NCI-H69 (cell line): ENCODE results near the gene USH2A.

Source experiments
- DNase-seq: peaks from one replicate; lab custom pipeline; 2025; lab: John Stamatoyannopoulos, UW

The USH2A gene

DNA sequence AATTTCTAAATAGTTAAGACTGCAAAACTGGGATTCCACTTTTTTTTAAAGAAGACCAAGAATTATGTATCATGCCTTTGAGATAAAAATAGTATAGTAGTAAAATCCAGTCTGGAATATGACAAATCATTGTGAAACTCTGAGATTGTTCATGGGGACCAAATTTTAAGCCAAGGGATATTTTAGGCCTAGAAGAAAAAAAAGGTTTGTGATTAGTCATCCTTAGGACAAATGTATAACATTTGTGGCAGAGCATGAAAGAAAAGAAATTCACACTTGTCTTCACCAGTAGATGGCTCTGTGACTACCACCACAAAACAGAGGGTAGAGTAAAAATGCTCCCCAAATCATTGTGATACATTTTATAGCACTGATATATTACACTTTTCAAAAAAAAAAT is 630.1 kb downstream of the USH2A start:
- DNase-seq, result peak; percentile 74

- DNase-seq, result peak; percentile 40
Observed at GRCh38 chr1:215792446-215792845, 630.8 kb downstream of the USH2A start.

GRCh38 chr1:215789981-215790380 is 633.3 kb downstream of the USH2A start:
- DNase-seq, result no peak

- no peak for DNase-seq
Observed at GRCh38 chr1:215786997-215787396, 636.3 kb downstream of the USH2A start.

- no peak for DNase-seq
Observed at GRCh38 chr1:215780641-215781040, 642.6 kb downstream of the USH2A start.

- peak; percentile 88 for DNase-seq
Observed at GRCh38 chr1:215780139-215780538, 643.1 kb downstream of the USH2A start.

- peak; percentile 79 for DNase-seq
Observed at GRCh38 chr1:215779729-215780128, 643.5 kb downstream of the USH2A start.

DNA sequence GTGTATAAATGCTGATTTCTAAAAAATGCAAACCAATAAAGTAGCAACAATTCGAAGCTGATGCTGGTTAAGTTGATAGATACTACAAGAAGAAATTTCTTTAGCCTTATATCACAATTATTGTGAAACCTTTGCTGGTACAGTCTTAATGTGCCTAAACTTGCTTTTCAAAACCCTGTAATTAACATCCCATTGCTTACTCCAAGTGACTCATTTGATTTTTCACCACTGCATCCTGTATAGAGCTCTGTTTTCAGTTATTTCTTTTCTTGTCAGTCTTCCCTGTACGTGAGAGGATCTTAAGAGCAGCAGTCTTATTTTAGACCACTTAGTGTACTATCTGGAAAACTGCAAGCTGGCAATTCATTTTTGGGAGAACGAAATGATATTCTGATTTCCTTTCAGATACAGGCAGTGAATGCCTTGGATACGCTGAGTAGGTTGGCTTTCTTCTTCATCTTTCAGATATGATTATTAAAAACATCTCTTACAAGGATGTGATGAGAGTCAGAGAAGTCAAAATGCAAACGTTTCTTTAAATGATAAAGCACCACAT is 645.8 kb downstream of the USH2A start:
- DNase-seq, result peak; percentile 69

- peak; percentile 98 for DNase-seq
Observed at GRCh38 chr1:215776336-215776735, 646.9 kb downstream of the USH2A start.

DNA sequence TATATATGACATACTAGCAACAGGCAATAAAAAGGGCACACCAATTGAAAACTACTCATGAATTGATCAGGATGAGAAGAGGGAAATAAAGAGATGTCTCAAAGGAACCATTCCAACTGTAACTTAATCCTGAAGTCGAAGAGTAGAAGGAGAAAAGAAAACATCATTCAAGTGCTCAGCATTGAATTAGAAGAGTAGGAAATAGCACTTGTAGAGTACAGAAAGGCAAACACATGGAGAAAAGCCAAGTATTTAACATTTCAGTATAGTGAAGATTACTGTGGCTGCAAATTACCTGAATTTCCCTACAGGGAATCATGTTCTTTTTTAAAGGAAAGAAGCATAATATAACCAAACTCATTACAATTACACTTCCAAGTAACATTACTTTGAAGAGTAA is 651.1 kb downstream of the USH2A start:
- DNase-seq, result peak; percentile 49

GRCh38 chr1:215768303-215768702 is 654.9 kb downstream of the USH2A start:
- DNase-seq, result no peak

DNA sequence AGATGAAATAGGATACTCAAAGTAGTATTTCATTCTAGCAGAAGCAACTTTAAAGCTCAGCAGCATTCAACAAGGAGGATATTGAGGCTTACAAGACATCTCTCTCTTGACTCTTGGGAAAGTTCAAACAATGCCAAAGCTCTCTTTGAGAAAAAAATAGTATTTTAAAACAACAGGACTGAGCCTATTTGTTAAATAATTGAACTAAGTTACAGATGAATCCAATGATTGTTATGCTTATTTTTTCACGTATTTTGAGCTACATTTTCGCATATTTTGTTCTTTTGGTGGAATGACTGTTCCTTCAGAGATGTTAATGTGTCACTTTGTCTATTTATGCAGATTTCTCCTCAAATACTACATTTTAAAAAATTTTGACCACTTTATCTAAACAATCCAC is 655.5 kb downstream of the USH2A start:
- no peak for DNase-seq

DNA sequence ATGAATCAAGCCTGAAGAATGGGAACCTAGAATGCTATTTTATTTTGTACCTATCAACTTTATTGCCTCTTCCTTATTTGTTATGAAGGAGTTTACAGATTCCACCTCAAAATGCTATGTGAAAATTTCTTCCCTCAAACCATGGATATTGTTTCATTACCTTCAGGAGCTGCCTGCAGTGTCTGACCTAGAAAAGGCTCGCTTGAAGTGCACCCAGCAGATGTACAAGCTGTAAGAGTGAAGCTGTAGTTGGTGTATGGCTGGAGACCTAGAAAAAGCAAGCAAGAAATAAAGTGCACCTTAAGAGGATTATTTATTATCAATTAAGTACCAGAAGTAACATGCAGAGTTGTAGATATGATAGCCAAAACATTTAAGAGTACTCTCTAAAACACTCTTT is 656.7 kb downstream of the USH2A start:
- no peak for DNase-seq

DNA sequence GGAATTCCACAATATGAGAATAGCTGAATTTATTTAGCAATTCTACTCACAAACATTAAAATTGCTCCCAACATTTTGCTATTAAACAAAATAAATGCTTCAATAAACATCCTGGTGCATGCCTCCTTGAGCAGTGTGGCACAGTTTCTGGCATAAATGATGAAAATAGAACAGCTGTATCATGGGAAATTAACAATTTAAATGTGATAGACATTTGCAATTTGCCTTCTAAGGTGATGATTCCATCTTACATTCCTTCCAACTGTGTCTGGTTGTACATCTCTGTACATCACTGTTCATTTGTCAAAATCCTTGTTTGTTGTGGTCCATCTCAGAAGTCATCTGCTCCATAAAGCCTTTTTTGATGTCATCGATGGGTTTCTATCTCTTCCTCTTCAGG is 657.4 kb downstream of the USH2A start:
- DNase-seq, result no peak

DNA sequence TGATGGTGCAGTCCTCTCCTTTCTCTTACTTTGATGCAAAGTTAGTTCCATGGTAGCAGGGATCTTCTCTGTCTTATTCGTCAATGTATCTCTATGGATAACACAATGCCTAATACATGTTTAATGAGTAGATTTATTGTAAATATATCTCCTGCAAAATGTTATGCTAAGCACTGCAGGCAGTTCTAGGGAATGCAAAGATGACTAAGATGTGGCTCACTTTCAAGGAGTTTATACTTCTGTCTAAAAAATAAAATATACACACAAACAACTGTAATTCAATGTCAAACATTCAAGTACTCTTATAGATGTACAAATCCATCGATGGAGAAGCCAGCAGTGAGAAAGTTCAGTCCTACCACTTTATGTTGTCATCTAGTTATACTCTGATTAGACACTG is 661.8 kb downstream of the USH2A start:
- DNase-seq, result no peak

GRCh38 chr1:215754112-215754511 is 669.1 kb downstream of the USH2A start:
- DNase-seq, result peak; percentile 44

DNA sequence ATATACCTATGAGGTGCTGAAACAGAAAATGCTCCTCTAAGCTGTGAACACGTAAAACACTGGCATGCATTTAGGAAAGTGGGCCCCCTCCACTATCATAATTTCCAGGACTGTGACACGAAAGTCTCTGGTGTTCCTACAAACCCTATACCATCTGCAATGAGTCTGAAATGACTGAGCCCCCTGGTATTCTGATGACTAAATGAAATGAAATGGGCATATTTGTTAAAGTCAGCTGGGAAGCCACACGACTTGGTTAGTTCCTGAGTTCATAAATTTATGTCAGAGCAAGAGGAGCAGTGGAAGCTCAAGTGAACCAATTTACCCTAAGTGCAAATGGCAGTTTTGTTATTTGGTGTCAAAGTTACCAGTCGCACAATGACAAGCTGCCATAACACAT is 673.8 kb downstream of the USH2A start:
- no peak for DNase-seq

- DNase-seq, result no peak
Observed at GRCh38 chr1:215748431-215748830, 674.8 kb downstream of the USH2A start.

DNA sequence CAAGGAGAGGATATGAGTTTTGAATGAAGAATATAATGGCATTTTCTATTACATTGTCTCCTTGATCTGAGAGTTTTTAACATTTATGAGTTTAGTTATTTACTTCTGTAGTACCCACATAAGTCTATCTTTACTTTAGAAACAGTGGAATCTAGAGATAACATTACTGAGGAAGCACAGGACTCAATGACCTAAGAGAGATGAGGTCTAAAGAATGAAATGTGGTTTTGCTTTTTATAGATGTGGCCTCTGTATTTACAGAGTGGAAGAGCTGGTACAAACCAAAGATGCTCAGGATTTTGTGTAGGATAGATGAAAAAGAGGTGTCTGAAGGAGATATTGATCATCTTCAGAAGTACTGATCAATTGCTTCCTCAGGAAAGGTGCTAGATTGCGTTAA is 678.8 kb downstream of the USH2A start:
- no peak for DNase-seq

DNA sequence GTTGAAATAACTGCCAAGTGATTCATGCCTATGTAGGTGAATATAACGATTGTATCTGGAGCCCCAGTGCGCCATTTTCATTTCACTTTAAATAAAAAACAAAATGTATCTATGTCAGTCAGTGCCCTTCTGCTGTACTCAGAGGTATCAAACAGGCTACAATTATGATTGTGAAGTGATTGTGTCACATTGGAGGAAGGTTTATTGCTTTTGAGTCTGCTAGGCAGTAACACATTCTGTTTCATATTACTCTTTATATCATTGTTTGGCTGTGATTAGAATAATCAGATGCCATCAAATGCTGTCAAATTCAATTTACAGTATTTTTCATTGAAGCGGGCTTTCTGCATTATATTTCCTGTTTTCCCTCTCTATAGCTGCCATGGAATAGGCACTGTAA is 684.2 kb downstream of the USH2A start:
- DNase-seq, result no peak

DNA sequence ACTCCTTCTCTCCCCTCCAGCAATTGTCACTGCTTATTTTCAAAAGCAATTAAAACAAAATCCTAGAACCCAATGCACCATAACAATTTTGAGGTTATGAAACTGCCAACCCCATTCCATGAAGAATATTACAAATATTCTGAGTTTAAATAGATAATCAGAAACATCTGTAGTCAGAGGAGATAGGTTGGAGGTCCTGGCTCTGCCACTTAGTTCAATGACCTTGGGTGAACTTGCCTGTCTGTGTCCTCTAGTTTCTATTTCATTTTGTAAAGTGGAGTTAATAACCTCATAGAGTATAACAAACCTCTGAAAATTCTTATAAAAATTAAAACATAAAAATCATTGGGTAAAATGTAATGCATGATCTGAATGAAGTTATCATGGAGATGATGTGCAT is 691.5 kb downstream of the USH2A start:
- DNase-seq, result no peak

DNA sequence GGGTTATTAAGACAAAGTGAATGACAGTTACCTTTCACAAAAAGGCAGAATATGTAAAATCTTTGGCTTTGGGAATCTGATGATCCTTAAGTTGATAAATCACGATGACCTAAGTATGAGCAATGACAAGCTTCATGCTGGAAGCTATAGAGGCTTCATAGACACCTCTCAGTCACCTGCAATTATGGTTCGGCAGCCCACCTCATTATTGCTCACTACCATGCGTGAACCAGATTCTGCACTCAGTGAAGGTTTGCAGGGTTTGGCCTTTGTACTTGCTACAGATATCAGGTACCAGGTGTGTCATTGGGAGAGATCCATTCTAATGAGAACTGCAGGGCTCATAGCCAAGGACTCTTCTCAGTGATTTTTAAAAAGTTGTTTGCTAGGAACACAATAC is 692.6 kb downstream of the USH2A start:
- DNase-seq, result no peak

DNA sequence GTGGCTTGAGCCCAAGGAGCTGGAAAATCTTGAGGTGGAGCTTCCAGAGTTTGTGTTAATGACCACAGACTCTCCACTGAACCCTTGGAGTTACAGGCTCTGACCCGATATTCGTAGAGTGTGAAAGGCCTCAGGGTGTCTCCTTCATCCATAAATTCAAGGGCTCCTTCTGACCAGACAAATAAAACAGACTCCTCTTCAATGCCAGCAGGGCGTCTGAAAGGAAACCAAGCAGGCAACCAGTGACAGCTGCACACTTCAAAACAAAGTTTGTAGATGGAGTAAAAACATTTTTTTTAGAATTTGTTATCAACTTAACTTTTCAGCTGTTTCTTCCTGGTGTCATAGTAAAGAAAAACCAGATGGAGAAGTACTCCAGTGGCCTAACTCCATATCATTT is 695.1 kb downstream of the USH2A start:
- no peak for DNase-seq

DNA sequence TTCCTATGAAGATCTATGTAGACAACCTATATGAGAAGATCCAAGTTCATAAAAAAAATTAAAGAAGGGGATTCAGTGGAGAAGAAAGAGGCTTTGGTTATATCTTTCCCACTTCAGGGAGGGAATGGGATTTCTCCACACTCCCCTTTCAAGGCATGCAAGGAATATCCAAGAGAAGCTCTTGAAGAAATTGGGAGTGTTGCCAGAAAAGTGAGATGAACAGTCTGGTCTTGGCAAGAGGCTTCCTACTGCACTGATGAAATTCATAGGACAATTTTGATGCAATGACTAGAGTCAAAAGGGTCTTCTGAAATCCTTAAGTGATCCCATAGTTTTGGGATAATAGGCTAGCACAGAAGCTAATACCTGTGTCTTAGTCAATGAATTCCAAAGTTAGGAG is 703.1 kb downstream of the USH2A start:
- no peak for DNase-seq

DNA sequence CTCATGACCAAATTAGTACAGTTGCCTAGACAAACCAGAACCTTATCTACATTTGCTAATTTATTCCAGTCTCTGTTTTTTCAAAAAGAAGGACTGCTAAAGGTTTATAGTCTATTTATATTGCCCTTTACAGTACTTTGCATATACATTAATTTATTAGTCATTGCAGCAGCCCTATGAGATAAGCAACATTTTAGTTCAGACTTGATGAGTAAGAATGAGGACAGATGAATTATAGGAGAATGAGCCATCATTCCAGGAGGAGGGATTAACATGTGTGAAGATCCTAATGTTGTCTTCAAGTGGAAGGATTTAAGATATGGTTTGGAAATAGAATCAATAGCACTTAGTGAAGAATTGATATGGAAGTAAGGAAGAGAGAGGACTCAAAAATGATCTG is 703.7 kb downstream of the USH2A start:
- DNase-seq, result no peak
